HL-60 (cell line): Measurements from ENCODE around the gene WWOX.

Experiments
- DNase-seq, 2 experiments: peaks; one replicate each; pipeline ENCODE4 v3.0.0-alpha.2; 2010 to 2020; ENCODE audit warnings: low read depth in 1 of 2, low spot score in 1 of 2
- H3K27ac ChIP-seq: fragments of 250-450 bp; sonication (Bioruptor Pico); replicated peaks from 2 replicates; pipeline ENCODE4 v1.5.1; 2020; ENCODE audit warnings: mild to moderate bottlenecking, moderate library complexity
- H3K27me3 ChIP-seq: fragments of 250-450 bp; sonication (Bioruptor Pico); 2 replicates; pipeline ENCODE4 v1.5.1; 2021; ENCODE audit warnings: mild to moderate bottlenecking, moderate library complexity; ENCODE audit not compliant: insufficient read depth, poor library complexity, severe bottlenecking
- H3K4me3 ChIP-seq: replicated peaks from 2 replicates; pipeline ENCODE4 v1.5.1; 2011; ENCODE audit warnings: mild to moderate bottlenecking, control low read depth, low read length; ENCODE audit not compliant: insufficient read depth
- GABPA ChIP-seq: IDR thresholded peaks from 2 replicates; pipeline ENCODE4 v1.6.1; 2012; ENCODE audit warnings: low read depth
- POLR2AphosphoS5 ChIP-seq: IDR thresholded peaks from 2 replicates; pipeline ENCODE4 v1.6.1; 2012; ENCODE audit warnings: low read depth
- SPI1 ChIP-seq: IDR thresholded peaks from 2 replicates; pipeline ENCODE4 v1.6.1; 2012; ENCODE audit warnings: low read depth, mild to moderate bottlenecking, borderline replicate concordance
- TF ChIP-seq, protein P1 (sequence below): IDR thresholded peaks from one replicate; pipeline ENCODE4 v1.5.1; 2011; ENCODE audit warnings: low read length, control low read depth, inconsistent platforms; ENCODE audit not compliant: insufficient read depth
- TF ChIP-seq, protein P2 (sequence below): IDR thresholded peaks from 2 replicates; pipeline ENCODE4 v1.6.1; 2012; ENCODE audit warnings: low read depth; ENCODE audit not compliant: insufficient replicate concordance

WWOX gene

DNA sequence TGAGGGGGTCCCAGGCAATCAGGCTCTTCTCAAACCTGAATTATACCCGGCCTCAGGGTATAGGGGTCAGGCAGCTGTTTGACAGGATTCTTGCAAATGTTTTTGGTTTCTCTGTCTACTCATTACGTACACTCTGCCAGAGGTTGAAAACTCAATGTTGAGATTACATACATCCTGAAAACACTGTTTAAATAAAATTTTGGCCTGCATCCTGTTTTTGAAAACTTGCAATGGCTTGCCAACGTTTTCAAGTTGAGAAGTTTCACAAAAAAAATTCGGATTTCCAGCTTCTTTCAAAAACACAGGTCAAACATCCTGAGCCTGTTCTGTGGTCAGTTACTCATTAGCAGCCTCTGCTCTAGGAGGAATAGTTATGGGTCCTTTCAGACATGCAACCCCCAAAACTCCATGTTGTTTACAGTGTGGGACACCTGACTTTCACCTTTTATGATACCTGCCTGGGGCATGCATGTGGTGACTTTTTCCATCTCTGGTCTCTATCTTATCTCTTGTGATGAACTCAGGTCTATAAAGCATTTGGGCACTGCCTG is 577.8 kb downstream of the WWOX start:
- no peak for DNase-seq
- H3K4me3 ChIP-seq = no peak overlapping the region
- TF ChIP-seq GABPA = no peak
- TF ChIP-seq, protein P1, sequence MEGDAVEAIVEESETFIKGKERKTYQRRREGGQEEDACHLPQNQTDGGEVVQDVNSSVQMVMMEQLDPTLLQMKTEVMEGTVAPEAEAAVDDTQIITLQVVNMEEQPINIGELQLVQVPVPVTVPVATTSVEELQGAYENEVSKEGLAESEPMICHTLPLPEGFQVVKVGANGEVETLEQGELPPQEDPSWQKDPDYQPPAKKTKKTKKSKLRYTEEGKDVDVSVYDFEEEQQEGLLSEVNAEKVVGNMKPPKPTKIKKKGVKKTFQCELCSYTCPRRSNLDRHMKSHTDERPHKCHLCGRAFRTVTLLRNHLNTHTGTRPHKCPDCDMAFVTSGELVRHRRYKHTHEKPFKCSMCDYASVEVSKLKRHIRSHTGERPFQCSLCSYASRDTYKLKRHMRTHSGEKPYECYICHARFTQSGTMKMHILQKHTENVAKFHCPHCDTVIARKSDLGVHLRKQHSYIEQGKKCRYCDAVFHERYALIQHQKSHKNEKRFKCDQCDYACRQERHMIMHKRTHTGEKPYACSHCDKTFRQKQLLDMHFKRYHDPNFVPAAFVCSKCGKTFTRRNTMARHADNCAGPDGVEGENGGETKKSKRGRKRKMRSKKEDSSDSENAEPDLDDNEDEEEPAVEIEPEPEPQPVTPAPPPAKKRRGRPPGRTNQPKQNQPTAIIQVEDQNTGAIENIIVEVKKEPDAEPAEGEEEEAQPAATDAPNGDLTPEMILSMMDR = no peak
- TF ChIP-seq SPI1 = no peak
- TF ChIP-seq, protein P2, sequence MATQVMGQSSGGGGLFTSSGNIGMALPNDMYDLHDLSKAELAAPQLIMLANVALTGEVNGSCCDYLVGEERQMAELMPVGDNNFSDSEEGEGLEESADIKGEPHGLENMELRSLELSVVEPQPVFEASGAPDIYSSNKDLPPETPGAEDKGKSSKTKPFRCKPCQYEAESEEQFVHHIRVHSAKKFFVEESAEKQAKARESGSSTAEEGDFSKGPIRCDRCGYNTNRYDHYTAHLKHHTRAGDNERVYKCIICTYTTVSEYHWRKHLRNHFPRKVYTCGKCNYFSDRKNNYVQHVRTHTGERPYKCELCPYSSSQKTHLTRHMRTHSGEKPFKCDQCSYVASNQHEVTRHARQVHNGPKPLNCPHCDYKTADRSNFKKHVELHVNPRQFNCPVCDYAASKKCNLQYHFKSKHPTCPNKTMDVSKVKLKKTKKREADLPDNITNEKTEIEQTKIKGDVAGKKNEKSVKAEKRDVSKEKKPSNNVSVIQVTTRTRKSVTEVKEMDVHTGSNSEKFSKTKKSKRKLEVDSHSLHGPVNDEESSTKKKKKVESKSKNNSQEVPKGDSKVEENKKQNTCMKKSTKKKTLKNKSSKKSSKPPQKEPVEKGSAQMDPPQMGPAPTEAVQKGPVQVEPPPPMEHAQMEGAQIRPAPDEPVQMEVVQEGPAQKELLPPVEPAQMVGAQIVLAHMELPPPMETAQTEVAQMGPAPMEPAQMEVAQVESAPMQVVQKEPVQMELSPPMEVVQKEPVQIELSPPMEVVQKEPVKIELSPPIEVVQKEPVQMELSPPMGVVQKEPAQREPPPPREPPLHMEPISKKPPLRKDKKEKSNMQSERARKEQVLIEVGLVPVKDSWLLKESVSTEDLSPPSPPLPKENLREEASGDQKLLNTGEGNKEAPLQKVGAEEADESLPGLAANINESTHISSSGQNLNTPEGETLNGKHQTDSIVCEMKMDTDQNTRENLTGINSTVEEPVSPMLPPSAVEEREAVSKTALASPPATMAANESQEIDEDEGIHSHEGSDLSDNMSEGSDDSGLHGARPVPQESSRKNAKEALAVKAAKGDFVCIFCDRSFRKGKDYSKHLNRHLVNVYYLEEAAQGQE = no peak
- TF ChIP-seq POLR2AphosphoS5 = no peak

DNA sequence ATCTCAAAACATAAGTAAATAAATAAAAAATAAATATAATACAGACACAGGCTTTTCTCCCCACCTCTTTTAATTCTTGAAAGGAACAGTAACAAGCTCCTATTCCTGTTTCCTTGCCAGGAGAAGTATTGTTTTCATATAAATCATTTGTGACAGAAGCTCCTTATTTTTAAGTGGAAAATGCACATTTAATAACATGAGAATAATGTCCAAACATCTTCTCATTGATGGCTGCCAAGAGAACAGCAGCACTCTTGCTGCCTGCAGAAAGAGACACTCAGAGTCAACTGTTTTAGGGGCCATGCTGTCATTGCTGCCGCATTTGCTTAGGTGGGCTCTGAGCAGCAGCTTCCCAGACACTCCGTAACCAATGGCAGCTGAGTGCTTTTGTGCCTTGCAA is 580.1 kb downstream of the WWOX start:
- no peaks in the 10 kb centered on the region for H3K27me3 ChIP-seq
- no peak overlapping the region for H3K27ac ChIP-seq
- no peak overlapping the region for H3K4me3 ChIP-seq
- TF ChIP-seq, protein P1 = no peak
- no peak for TF ChIP-seq SPI1
- TF ChIP-seq, protein P2 = no peak
- no peak for TF ChIP-seq GABPA
- no peak for TF ChIP-seq POLR2AphosphoS5
- DNase-seq = no peak

More for the DNA sequence above, 577.8 kb downstream of the WWOX start:
- Histone ChIP-seq H3K27ac (no peak overlapping the region), H3K27me3 (no peaks in the 10 kb centered on the region)

DNA sequence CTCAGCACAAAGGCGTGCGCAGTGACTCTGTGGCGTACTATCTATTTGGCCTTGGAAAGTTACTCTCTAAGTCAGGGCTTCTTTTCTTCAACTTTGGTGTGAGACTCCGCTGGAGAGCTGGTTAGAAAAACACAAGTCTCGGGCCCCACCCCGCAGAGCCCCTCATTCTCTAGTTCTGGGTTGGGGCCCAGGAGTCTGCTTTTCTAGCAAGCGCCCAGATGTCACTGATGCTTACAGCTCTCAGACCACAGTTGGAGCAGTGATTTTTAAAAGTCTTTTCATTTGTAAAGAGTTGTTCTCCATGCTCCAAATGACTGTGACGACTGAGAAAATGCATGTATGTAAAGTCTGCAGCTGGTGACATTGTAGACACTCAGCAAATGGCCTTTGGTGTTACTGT is 582.3 kb downstream of the WWOX start:
- TF ChIP-seq GABPA = no peak
- no peak for TF ChIP-seq SPI1
- DNase-seq = no peak
- no peaks in the 10 kb centered on the region for H3K27me3 ChIP-seq

DNA sequence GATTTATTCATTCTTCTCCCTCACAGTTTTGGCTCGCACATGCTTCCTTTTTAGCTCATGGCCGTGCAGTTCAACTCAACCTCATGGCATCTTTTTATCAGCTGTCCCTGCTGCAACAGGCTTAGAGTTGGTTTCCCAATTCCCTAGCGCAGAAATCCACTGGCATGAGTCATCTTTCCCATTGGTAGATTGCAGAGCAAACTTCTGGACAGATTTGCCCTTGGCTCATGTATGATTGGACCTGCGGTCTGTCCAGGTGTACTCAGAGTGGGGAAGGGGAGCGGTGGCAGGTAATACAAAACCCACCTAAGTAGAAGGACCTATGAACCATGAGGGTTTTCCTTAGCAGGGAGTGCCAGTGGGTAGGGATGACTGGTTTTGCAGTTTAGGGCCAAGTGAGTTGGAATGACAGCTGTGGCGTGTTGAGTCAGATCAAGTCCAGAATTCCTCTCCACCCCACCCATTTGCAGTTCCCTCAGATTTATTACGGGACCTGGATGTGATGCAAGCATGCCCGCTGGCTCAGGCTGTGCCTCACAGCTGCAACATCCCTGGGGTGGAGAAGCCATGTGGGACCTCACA is 584.7 kb downstream of the WWOX start:
- no peak for DNase-seq
- H3K27ac ChIP-seq = no peak overlapping the region
- TF ChIP-seq GABPA (no peak), POLR2AphosphoS5 (no peak), SPI1 (no peak)
- TF ChIP-seq, protein P2 = no peak
- TF ChIP-seq, protein P1 = no peak

More for the DNA sequence above, 582.3 kb downstream of the WWOX start:
- Histone ChIP-seq H3K4me3 (no peak overlapping the region), H3K27ac (no peak overlapping the region)

More for the DNA sequence above, 584.7 kb downstream of the WWOX start:
- no peaks in the 10 kb centered on the region for H3K27me3 ChIP-seq
- H3K4me3 ChIP-seq = no peak overlapping the region
